ENCODE measurements around the gene STK25. TPM values are rescaled to one million over a fixed set of nuclear protein-coding genes. Genes with fewer than 3 reads are reported as not detected.

Gene STK25
- total RNA-seq, 1 donor from 2014 or later: 226 TPM

GRCh38 chr2:241553512-241553830 is 45.1 kb upstream of the STK25 start:
- Mint-ChIP-seq H3K4me3 (ENCODE audit: low read depth) (no peak overlapping the region), H3K4me1 (ENCODE audit: low read depth) (peaks cover 3% of the 10 kb centered on the region), H3K9me3 (ENCODE audit: low read depth) (peaks cover 13% of the 10 kb centered on the region), H3K27ac (no peak overlapping the region), H3K36me3 (ENCODE audit: insufficient read depth) (peaks cover 4% of the 10 kb centered on the region), H3K27me3 (peaks cover 51% of the 10 kb centered on the region)
- TF ChIP-seq CTCF (IDR thresholded peaks at IDR 0.05; ENCODE audit: unreplicated experiment): no peak
- no peak for DNase-seq (ENCODE audit: low spot score, unreplicated experiment)

- peaks cover under 1% of the 10 kb centered on the region for H3K4me1 Mint-ChIP-seq (ENCODE audit: low read depth)
- H3K36me3 Mint-ChIP-seq (ENCODE audit: insufficient read depth): peaks cover 1% of the 10 kb centered on the region
- no peak overlapping the region for H3K27ac Mint-ChIP-seq
- no peak overlapping the region for H3K4me3 Mint-ChIP-seq (ENCODE audit: low read depth)
- no peak for DNase-seq (ENCODE audit: low spot score, unreplicated experiment)
- TF ChIP-seq CTCF (IDR thresholded peaks at IDR 0.05; ENCODE audit: unreplicated experiment): no peak
- H3K9me3 Mint-ChIP-seq (ENCODE audit: low read depth): peaks cover 5% of the 10 kb centered on the region
- H3K27me3 Mint-ChIP-seq: peaks cover 43% of the 10 kb centered on the region
These were observed 43.8 kb upstream of the STK25 start for GRCh38 chr2:241551998-241552737.

- Mint-ChIP-seq H3K4me1 (ENCODE audit: low read depth) (peaks cover 3% of the 10 kb centered on the region), H3K36me3 (ENCODE audit: insufficient read depth) (peaks cover under 1% of the 10 kb centered on the region), H3K27me3 (peaks cover 40% of the 10 kb centered on the region), H3K27ac (no peak overlapping the region), H3K4me3 (ENCODE audit: low read depth) (no peak overlapping the region), H3K9me3 (ENCODE audit: low read depth) (peaks cover under 1% of the 10 kb centered on the region)
- DNase-seq (ENCODE audit: low spot score, unreplicated experiment): no peak
- no peak for TF ChIP-seq CTCF (IDR thresholded peaks at IDR 0.05; ENCODE audit: unreplicated experiment)
These were observed 43.2 kb upstream of the STK25 start for GRCh38 chr2:241551599-241551997.

- H3K36me3 Mint-ChIP-seq (ENCODE audit: insufficient read depth): no peaks in the 10 kb centered on the region
- DNase-seq (ENCODE audit: low spot score, unreplicated experiment): no peak
These were observed 42.5 kb upstream of the STK25 start for GRCh38 chr2:241550616-241551580.

More at GRCh38 chr2:241550616-241551580, 42.5 kb upstream of the STK25 start:
- Mint-ChIP-seq H3K27ac (no peak overlapping the region), H3K9me3 (ENCODE audit: low read depth) (no peaks in the 10 kb centered on the region), H3K27me3 (peaks cover 39% of the 10 kb centered on the region), H3K4me1 (ENCODE audit: low read depth) (peaks cover 3% of the 10 kb centered on the region), H3K4me3 (ENCODE audit: low read depth) (no peak overlapping the region)
- TF ChIP-seq CTCF (IDR thresholded peaks at IDR 0.05; ENCODE audit: unreplicated experiment): no peak
